Measurements from ENCODE around the gene ANO4.

The ANO4 gene

GRCh38 chr12:101173197-101173749 is 378.7 kb downstream of the ANO4 start:
- TF ChIP-seq EZH2 (optimal IDR thresholded peaks at IDR 0.05; ENCODE audit: low read depth, low read length) (no peak), EZH2phosphoT487 (IDR thresholded peaks at IDR 0.05; ENCODE audit: low read length) (no peak), CTCF (IDR thresholded peaks at IDR 0.05; ENCODE audit: low read length) (no peak)
- no peak overlapping the region for H2AFZ ChIP-seq (ENCODE audit: low read length)
- H3K36me3 ChIP-seq (replicated peaks; ENCODE audit: insufficient read depth, low read length), result no peaks in the 10 kb centered on the region

GRCh38 chr12:101174541-101174940 is 380.0 kb downstream of the ANO4 start:
- Histone ChIP-seq H3F3A (ENCODE audit: insufficient read depth, low read length) (no peaks in the 10 kb centered on the region), H3K79me2 (ENCODE audit: low read length) (no peaks in the 10 kb centered on the region), H3K4me2 (ENCODE audit: low read depth, low read length) (no peak overlapping the region), H3K27me3 (replicated peaks; ENCODE audit: insufficient read depth, low read length) (no peaks in the 10 kb centered on the region), H3K27ac (ENCODE audit: low read length) (no peak overlapping the region), H3K9me3 (replicated peaks; ENCODE audit: insufficient read depth, low read length) (no peaks in the 10 kb centered on the region), H3K9ac (ENCODE audit: low read length) (no peak overlapping the region), H4K20me1 (ENCODE audit: insufficient read depth, low read length) (no peaks in the 10 kb centered on the region), H3K4me3 (ENCODE audit: low read length) (no peak overlapping the region), H2AFZ (ENCODE audit: low read length) (no peak overlapping the region), H3K36me3 (replicated peaks; ENCODE audit: insufficient read depth, low read length) (no peaks in the 10 kb centered on the region), H3K9me2 (replicated peaks; ENCODE audit: insufficient read depth, low read length) (no peaks in the 10 kb centered on the region), H3K4me1 (ENCODE audit: low read length) (no peaks in the 10 kb centered on the region)
- no peak for TF ChIP-seq CTCF (IDR thresholded peaks at IDR 0.05; ENCODE audit: low read length)
- no peak for TF ChIP-seq EZH2 (optimal IDR thresholded peaks at IDR 0.05; ENCODE audit: low read depth, low read length)
- no peak for TF ChIP-seq EZH2phosphoT487 (IDR thresholded peaks at IDR 0.05; ENCODE audit: low read length)
- DNase-seq, result no peak

More at GRCh38 chr12:101173197-101173749, 378.7 kb downstream of the ANO4 start:
- peak; percentile 8 for DNase-seq
- H3K9ac ChIP-seq (ENCODE audit: low read length), result no peak overlapping the region
- no peak overlapping the region for H3K4me2 ChIP-seq (ENCODE audit: low read depth, low read length)
- H3K9me2 ChIP-seq (replicated peaks; ENCODE audit: insufficient read depth, low read length), result no peaks in the 10 kb centered on the region
- H3K9me3 ChIP-seq (replicated peaks; ENCODE audit: insufficient read depth, low read length), result no peaks in the 10 kb centered on the region
- no peaks in the 10 kb centered on the region for H3F3A ChIP-seq (ENCODE audit: insufficient read depth, low read length)
- no peak overlapping the region for H3K27ac ChIP-seq (ENCODE audit: low read length)
- no peaks in the 10 kb centered on the region for H4K20me1 ChIP-seq (ENCODE audit: insufficient read depth, low read length)
- no peaks in the 10 kb centered on the region for H3K79me2 ChIP-seq (ENCODE audit: low read length)
- H3K27me3 ChIP-seq (replicated peaks; ENCODE audit: insufficient read depth, low read length), result no peaks in the 10 kb centered on the region
- H3K4me3 ChIP-seq (ENCODE audit: low read length), result no peak overlapping the region
- H3K4me1 ChIP-seq (ENCODE audit: low read length), result no peaks in the 10 kb centered on the region
